Effector memory CD4-positive, alpha-beta T cell (primary cell): ENCODE measurements around the gene BCL7A.
"Not testable (repeated sequence)": the region's sequence is repeated elsewhere in the genome, so short reads cannot be mapped to it uniquely, and the experiment has no call there.

Experiments
- DNase-seq, 3 donors: peaks; one replicate each; pipeline ENCODE4 v3.0.0-alpha.2; 2020
- H3K27ac ChIP-seq: 2 replicates; pipeline ENCODE4 v1.7.0; 2013; ENCODE audit warnings: mild to moderate bottlenecking, low read length, moderate library complexity; ENCODE audit not compliant: insufficient read depth, poor library complexity, severe bottlenecking
- H3K27me3 ChIP-seq: replicated peaks from 2 replicates; pipeline ENCODE4 v1.7.0; 2013; ENCODE audit warnings: mild to moderate bottlenecking, low read length; ENCODE audit not compliant: insufficient read depth, control insufficient read depth, poor library complexity, severe bottlenecking
- H3K36me3 ChIP-seq: 2 replicates; pipeline ENCODE4 v1.7.0; 2013; ENCODE audit warnings: mild to moderate bottlenecking, low read length, moderate library complexity; ENCODE audit not compliant: control insufficient read depth, insufficient read depth
- H3K4me1 ChIP-seq: 2 replicates; pipeline ENCODE4 v1.7.0; 2013; ENCODE audit warnings: low read length, mild to moderate bottlenecking; ENCODE audit not compliant: control insufficient read depth, insufficient read depth, poor library complexity, severe bottlenecking
- H3K4me3 ChIP-seq: 2 replicates; pipeline ENCODE4 v1.7.0; 2013; ENCODE audit warnings: low read length, low read depth, mild to moderate bottlenecking; ENCODE audit not compliant: insufficient read depth, poor library complexity, severe bottlenecking
- H3K9me3 ChIP-seq: 2 replicates; pipeline ENCODE4 v1.7.0; 2013; ENCODE audit warnings: mild to moderate bottlenecking, low read length, moderate library complexity; ENCODE audit not compliant: control insufficient read depth

The BCL7A gene

GRCh38 chr12:122041458-122041857, 19.8 kb downstream of the BCL7A start:
- not testable (repeated sequence) for DNase-seq, H3K9me3 ChIP-seq, H3K4me1 ChIP-seq, H3K36me3 ChIP-seq, H3K27ac ChIP-seq, H3K27me3 ChIP-seq, H3K4me3 ChIP-seq

- H3K36me3 ChIP-seq, result no peaks in the 10 kb centered on the region
- H3K27ac ChIP-seq, result no peak overlapping the region
- no peaks in the 10 kb centered on the region for H3K4me1 ChIP-seq
- no peaks in the 10 kb centered on the region for H3K27me3 ChIP-seq
- H3K4me3 ChIP-seq, result no peak overlapping the region
- H3K9me3 ChIP-seq, result no peaks in the 10 kb centered on the region
- DNase-seq, result no peak
Observed at GRCh38 chr12:122042910-122043309, 21.2 kb downstream of the BCL7A start.

- no peaks in the 10 kb centered on the region for H3K27me3 ChIP-seq
- no peaks in the 10 kb centered on the region for H3K9me3 ChIP-seq
- no peaks in the 10 kb centered on the region for H3K4me1 ChIP-seq
- no peaks in the 10 kb centered on the region for H3K36me3 ChIP-seq
- no peak for DNase-seq
- no peak overlapping the region for H3K27ac ChIP-seq
- no peak overlapping the region for H3K4me3 ChIP-seq
Observed at GRCh38 chr12:122043476-122043875, 21.8 kb downstream of the BCL7A start.

GRCh38 chr12:122045262-122045661, 23.6 kb downstream of the BCL7A start:
- Histone ChIP-seq H3K27me3 (no peaks in the 10 kb centered on the region), H3K36me3 (no peaks in the 10 kb centered on the region), H3K4me1 (no peaks in the 10 kb centered on the region), H3K27ac (no peak overlapping the region), H3K9me3 (no peaks in the 10 kb centered on the region), H3K4me3 (no peak overlapping the region)
- DNase-seq, result no peak

- H3K36me3 ChIP-seq, result no peaks in the 10 kb centered on the region
- H3K27me3 ChIP-seq, result no peaks in the 10 kb centered on the region
- no peak overlapping the region for H3K27ac ChIP-seq
- H3K4me1 ChIP-seq, result no peaks in the 10 kb centered on the region
- H3K9me3 ChIP-seq, result no peaks in the 10 kb centered on the region
- no peak overlapping the region for H3K4me3 ChIP-seq
- DNase-seq, result no peak
Observed at GRCh38 chr12:122046145-122046544, 24.5 kb downstream of the BCL7A start.

GRCh38 chr12:122048151-122048550, 26.5 kb downstream of the BCL7A start:
- Histone ChIP-seq H3K36me3 (no peaks in the 10 kb centered on the region), H3K9me3 (no peaks in the 10 kb centered on the region)

GRCh38 chr12:122049827-122050226, 28.1 kb downstream of the BCL7A start:
- no peak for DNase-seq
- Histone ChIP-seq H3K4me3 (no peak overlapping the region), H3K36me3 (no peaks in the 10 kb centered on the region), H3K27ac (no peak overlapping the region), H3K27me3 (no peaks in the 10 kb centered on the region), H3K4me1 (no peaks in the 10 kb centered on the region), H3K9me3 (no peaks in the 10 kb centered on the region)

More at GRCh38 chr12:122048151-122048550, 26.5 kb downstream of the BCL7A start:
- Histone ChIP-seq H3K27me3 (no peaks in the 10 kb centered on the region), H3K4me3 (no peak overlapping the region), H3K4me1 (no peaks in the 10 kb centered on the region), H3K27ac (no peak overlapping the region)
- no peak for DNase-seq

GRCh38 chr12:122050706-122051105, 29.0 kb downstream of the BCL7A start:
- Histone ChIP-seq H3K27ac (no peak overlapping the region), H3K27me3 (no peaks in the 10 kb centered on the region), H3K4me3 (no peak overlapping the region), H3K4me1 (no peaks in the 10 kb centered on the region), H3K36me3 (no peaks in the 10 kb centered on the region), H3K9me3 (no peaks in the 10 kb centered on the region)
- DNase-seq, result no peak

- Histone ChIP-seq H3K36me3 (no peaks in the 10 kb centered on the region), H3K27me3 (no peaks in the 10 kb centered on the region), H3K27ac (no peak overlapping the region), H3K4me1 (no peaks in the 10 kb centered on the region), H3K9me3 (no peaks in the 10 kb centered on the region), H3K4me3 (no peak overlapping the region)
- DNase-seq, result no peak
Observed at GRCh38 chr12:122051231-122051876, 29.7 kb downstream of the BCL7A start.

GRCh38 chr12:122052285-122052684, 30.6 kb downstream of the BCL7A start:
- Histone ChIP-seq H3K4me1 (no peaks in the 10 kb centered on the region), H3K36me3 (no peaks in the 10 kb centered on the region), H3K27ac (no peak overlapping the region), H3K9me3 (no peaks in the 10 kb centered on the region), H3K4me3 (no peak overlapping the region), H3K27me3 (no peaks in the 10 kb centered on the region)
- no peak for DNase-seq
